Gastrocnemius medialis (tissue), 4 donors: ENCODE results near the gene MACROD2.

Experiments used
- POLR2A ChIP-seq, 2 donors: fragments of 450-650 bp; IDR thresholded peaks; one replicate each; pipeline ENCODE4 v1.6.1; 2017; ENCODE audit warnings: antibody characterized with exemption in 2 of 2, mild to moderate bottlenecking in 2 of 2, moderate library complexity in 2 of 2
- TF ChIP-seq, protein P1 (sequence below), 5 experiments: fragments of 450-650 bp in 3 of 5; fragments of 200-600 bp in 2 of 5; sonication (generic) in 2 of 5; IDR thresholded peaks in 4 of 5; conservative IDR thresholded peaks in 1 of 5; 1 replicate in 4 of 5; 2 replicates in 1 of 5; pipeline ENCODE4 v1.5.1; 2016 to 2019; ENCODE audit warnings: antibody characterized with exemption in 5 of 5, mild to moderate bottlenecking in 3 of 5, moderate library complexity in 3 of 5

DNA sequence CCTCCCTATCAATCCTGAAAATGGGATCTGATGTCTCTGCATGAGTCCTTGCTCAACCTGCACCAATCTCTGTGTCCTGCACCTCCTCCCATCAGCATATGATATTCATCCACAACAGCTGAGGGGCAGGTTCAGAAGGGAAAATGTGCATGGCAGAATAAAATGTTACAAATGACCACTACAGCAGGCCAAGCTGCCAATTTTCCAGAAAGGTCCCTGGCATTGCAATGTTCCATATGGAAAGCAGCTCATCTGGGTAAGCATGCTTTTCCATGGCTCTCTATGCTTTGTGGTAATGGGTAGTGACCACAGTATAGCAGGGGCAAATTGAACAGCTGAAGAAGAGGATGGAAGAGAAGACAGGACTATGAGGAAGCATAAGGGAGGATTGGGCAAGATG is 1183.3 kb downstream of the MACROD2 start:
- TF ChIP-seq, protein P1, sequence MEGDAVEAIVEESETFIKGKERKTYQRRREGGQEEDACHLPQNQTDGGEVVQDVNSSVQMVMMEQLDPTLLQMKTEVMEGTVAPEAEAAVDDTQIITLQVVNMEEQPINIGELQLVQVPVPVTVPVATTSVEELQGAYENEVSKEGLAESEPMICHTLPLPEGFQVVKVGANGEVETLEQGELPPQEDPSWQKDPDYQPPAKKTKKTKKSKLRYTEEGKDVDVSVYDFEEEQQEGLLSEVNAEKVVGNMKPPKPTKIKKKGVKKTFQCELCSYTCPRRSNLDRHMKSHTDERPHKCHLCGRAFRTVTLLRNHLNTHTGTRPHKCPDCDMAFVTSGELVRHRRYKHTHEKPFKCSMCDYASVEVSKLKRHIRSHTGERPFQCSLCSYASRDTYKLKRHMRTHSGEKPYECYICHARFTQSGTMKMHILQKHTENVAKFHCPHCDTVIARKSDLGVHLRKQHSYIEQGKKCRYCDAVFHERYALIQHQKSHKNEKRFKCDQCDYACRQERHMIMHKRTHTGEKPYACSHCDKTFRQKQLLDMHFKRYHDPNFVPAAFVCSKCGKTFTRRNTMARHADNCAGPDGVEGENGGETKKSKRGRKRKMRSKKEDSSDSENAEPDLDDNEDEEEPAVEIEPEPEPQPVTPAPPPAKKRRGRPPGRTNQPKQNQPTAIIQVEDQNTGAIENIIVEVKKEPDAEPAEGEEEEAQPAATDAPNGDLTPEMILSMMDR (IDR thresholded peaks at IDR 0.05 in 4 of 5, conservative IDR thresholded peaks at IDR 0.05 in 1 of 5): no peak
- TF ChIP-seq POLR2A (IDR thresholded peaks at IDR 0.05): no peak
